Central memory CD4-positive, alpha-beta T cell (primary cell): ENCODE data around the gene AKAP14.
"Not testable (repeated sequence)": the region's sequence is repeated elsewhere in the genome, so short reads cannot be mapped to it uniquely, and the experiment has no call there.

ENCODE experiments used
- DNase-seq: peaks from one replicate; pipeline ENCODE4 v3.0.0; 2022
- total RNA-seq, 3 experiments: gene quantifications; one replicate each; lab custom pipeline; 2026; lab: John Stamatoyannopoulos, UW

Gene AKAP14
- total RNA-seq = 0 reads per million in 3 experiments

DNA sequence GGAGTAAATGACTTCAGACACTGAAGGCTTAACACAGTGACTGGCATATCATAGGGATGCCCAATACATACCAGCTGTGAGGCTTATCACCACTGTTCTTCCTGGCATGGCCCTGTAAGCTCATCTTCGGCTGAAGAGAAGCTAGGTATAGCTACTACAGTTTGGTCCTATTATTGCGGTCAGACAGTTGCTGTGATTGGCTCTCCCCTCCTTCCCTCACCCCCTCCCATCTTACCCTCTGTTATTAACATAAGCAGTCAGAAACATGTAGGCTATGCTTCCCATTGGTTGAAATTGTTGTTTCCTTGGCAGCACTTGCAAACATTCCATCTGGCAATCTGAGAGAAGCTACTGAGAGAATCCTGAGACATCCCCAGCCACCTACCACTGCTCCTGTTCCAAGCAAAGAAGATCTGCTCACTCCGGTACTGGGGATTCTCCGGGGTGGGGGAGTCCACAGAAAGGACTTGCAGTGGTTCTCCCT lies at the start of gene AKAP14:
AKAP14 (plus strand) TSS at position 51 of the 484 bp plus-strand sequence. CDS start 7,331 bp downstream, outside the sequence.
- DNase-seq = no peak

DNA sequence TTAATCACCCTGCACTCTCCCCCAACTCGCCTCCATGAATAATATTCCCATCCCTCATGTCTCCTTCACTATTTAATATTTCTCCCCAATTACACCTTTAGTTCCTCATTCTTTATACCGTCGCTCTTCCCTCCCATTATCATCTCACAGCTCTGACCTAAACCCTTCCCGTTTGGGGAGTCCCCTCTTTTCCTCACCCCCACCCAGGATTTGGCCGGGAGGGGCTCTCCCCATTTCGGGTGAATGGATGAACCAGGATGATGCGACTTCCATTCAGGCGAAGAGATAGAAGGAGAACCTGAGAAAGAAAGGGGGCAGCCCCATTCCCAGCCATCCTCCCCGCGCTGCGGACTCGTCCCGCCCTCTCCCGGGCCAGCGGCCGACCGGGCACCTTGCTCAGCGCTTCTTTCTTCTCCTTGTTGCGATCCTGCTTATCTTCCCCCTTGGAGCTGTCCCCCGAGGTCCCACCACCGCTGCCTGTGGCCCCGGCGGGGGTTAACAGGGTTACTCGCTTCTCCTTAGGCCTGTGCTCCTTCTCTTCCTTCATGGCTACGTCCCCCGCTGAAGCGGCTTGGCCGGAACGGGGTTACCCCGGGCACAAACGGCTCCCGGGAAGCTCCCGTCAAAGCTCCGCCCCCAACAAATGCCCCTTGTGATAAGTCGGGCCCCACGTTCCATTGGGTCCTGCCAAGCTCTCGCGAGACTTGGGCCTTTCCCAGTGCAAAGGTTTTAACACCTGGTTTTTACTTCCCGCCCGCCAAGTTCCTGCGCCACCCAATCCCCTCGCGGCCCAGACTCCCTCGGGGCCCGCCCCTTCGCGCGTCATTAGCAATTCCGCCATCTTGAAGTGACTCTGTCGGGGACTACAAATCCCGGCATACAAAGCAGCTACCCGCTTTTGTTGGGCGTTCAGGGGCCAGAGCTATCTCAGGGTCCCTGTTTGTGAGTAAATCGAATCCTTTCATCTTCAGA lies 43.0 kb upstream of the AKAP14 start, which contains the start of gene UPF3B:
UPF3B (minus strand) TSS at position 582 of the 972 bp plus-strand sequence; CDS start at position 547, 35 bp downstream.
- DNase-seq = peak; percentile 94

DNA sequence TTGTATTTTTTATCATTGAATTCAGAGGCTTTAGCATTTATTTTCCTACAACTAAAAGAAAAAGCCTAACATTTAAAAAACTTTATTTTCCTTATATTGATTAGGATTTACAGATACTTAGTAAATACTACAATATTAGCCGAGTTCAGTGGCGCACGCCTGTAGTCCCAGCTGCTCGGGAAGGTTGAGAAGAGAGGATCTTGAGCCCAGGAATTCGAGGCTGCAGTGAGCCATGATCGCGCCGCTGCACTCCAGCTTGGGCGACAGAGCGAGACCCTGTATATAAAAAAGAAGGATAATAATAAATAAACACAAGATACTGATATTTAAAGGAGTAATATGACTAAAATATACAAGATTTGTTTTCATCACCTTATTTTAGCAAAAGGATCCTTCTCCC lies 42.2 kb upstream of the AKAP14 start:
- no peak for DNase-seq

DNA sequence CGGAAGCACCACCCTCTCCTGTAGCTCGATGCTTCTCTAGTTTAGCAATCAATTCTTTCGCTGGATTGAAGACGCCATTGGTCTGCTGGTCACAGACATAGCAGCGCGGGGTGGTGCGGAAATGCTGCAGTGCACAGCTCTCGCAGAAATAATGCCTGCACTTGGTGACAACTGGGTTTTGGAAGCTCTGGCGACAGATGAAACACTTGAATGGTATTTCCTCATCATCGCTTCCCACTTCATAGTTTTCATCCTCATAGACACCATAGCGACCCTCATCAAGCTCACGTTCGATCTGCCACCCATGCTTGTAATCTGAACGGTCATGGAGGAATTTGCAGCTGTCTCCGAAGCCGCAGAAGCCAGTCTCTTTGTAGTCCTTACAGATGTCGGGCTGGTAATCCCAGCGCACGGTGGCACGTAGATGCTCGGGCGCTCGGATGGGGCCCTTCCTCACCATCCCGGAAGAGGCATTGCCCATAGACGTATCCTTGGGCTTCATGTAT lies 25.0 kb upstream of the AKAP14 start:
- DNase-seq = peak; percentile 31

DNA sequence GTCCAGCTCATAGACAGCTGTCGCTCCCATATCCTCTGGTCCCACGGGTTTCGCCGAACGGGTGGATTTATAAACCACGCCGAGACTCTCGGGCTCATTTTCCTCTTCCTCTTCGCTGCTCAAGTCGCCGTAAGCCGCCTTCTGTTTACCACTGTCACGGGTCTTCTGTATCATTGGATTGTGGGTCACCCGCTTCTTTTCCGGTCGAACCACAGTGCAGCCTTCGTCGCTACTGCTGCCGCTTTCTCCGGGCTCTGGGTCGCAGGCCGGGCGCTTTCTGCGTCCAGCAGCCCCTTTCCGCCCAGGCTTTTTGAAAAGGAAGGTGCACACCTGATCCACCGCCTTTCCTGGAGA lies 24.5 kb upstream of the AKAP14 start:
- DNase-seq = no peak

DNA sequence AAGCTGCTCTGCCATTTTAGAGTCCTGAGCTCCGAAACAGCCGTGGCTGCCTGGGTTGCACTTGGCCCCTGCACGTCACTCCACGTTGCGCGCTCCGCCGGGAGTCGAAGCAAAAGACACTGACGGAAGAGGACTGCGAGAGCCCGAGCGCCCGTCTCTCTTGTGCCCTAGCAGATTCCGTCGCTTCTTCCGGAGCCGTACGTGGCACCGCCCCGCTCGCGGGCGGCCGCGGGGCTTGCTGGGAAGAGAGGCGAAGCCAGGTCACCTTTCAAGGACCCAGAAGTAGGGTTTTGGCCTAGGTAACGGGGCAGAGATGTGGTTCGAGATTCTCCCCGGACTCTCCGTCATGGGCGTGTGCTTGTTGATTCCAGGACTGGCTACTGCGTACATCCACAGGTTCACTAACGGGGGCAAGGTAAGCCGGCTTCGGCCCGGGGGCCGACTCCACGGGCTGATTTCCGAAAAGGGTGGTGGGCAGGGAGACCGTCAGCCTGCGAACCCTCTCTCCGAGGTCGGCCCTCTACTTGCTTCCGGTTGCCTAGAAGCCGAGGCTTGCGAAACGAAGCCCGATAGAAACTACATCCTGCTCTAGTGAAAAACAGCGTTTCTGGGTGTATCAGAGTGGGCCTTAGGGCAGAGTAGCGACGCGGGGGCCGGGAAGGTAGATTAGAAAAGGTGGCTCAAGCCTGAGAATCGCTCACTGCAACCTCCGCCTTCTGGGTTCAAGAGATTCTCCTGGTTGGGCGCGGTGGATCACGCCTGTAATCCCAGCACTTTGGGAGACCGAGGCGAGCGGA lies 23.9 kb upstream of the AKAP14 start, which contains the start of the genes NDUFA1 and RNF113A:
NDUFA1 (plus strand) TSS at position 234 of the 797 bp plus-strand sequence; CDS start at position 314, 80 bp downstream.
RNF113A (minus strand) TSS at position 135 of the 797 bp plus-strand sequence; CDS start at position 15, 120 bp downstream.
- peak; percentile 88 for DNase-seq

DNA sequence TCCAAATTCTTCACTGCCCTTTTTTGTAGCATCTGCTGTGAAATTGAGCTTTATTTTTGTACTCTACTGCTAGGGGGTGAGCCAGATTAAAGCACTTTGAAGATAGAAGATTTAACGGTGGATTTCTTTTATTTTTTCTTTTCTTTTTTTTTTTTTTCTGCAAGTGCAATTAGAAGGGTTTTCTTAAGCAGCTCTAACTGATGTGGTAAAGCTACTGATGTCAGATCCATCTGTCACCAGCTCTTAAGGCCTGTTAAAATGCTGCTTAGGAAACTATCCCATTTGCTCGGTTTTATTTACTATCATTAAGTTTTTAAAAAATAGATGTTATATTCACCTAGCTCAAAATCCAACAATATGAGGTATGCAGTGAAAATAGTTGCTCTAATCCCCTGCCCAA lies 17.0 kb upstream of the AKAP14 start:
- no peak for DNase-seq

DNA sequence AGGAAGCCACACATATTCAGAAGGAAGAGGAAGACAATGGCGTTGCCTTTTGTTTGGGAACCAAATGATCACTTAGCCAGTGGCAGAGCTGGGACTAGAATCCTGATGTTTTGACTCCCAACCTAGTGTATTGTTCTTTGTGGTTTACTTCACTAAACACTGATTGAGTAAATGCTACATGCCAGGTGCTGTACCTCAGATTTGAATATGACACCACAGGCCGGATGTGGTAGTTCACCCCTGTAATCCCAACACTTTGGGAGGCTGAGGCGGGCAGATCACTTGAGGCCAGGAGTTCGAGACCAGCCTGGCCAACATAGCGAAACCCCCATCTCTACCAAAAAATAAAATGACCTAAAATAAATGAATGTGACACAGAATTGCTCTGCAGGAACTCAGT lies 15.6 kb upstream of the AKAP14 start:
- peak; percentile 17 for DNase-seq

DNA sequence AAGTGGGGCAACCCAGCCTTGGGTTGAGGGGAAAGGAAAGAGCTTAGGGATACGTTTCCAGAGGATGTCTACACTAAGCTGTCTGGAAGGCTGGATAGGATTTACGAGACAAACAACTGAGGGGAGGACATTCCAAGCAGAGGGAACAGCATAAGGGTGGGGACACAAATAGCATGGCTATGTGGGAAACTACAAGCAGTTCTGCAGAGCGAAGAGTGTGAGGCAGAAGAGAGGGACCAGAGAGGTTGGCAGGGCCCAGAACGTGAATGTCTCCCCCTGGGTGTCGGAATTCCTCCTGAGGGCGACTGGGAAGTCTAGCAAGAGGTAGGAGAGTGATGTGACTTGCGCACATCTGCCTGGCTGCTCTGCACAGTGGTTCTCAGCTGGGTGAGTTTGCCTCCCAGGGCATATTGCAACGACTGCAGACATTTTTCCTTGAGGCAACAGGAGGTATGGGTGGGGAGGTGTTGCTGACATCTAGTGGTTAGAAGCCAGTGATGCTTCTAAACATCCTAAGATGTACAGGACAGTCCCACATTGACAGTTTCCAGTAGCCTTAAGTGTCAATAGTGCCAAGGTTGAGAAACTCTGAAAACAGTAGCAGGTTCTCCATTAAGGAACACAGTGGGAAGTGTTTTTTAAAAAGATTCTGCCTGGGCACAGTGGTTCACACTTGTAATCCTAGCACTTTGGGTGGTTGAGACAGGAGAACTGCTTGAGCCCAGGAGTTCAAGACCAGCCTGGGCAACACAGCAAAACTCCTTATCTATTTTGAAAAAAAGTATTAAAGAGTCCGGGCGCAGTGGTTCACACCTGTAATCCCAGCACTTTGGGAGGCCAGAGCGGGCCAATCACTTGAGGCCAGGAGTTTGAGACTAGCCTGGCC lies 14.9 kb upstream of the AKAP14 start:
- DNase-seq = peak; percentile 36

DNA sequence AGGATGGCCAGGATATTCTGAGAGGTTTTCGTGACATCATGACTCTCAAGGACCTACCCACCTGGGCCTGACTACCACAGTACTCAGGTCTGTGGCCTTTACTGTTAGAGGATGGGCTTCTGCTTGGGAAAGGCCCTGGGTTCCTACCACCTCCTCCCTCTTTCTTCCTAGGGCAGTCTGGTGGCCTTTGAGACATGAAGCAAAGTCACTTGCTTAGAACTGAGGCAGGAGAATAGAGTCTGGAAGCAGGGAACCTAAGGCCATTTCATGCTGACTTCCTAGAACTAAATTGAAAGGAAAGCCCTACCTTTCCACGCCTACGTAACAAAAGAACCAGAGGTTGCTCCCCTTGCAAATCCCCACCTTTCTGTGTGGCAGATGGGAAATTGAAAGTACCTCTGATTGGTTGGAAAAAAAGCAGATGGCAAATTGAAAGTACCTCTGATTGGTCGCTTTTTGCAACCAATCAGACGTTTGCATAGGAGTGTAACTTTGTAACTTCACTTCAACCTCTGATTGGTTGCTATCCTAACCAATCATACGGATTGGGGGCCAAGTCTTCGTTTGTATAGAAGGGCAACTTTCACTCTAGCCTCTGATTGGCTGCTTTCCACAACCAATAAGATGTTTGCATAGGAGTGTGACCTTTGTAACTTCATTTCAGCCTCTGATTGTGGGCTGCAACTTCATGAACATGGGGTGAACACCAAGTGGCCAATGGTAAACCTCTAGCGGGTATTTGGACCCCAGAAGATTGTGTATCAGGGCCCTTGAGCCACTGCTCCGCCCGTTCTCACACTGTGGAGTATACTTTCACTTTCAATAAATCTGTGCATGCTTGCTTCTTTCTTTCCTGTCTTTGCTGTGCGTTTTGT lies 9.9 kb upstream of the AKAP14 start:
- DNase-seq = peak; percentile 50

DNA sequence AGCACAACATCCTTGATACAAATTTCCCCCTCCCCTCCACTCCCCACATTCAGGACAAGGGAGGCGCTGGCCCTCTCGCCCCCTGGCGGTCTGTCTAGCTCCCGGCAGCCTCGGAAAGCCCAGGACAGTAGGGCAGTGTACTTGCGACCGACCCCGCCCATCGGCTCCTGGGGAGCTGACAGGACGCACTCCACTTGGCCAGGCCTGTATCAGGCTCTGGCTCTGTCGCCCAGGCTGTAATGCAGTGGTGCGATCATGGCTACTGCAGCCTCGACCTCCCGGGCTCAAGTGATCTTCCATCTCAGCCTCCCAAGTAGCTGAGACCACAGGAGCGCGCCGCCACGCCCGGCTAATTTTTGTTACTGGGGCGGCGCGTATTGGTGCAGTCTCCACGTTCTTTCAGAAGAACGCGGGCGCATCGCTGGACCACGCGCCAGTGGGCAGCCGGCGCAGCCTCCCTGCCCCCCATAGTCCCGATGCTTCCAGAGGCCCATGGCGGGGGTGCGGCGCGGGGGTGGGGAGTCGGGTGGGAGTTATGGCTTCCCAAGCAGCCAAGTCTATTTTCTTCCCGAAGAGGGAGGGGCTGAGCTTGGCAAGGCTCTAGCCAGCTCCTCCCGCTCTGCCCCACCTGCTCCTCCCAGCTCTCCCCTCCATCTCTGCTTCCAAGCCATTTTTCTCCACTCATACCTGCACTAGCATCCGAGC lies 7.8 kb upstream of the AKAP14 start:
- peak; percentile 43 for DNase-seq

DNA sequence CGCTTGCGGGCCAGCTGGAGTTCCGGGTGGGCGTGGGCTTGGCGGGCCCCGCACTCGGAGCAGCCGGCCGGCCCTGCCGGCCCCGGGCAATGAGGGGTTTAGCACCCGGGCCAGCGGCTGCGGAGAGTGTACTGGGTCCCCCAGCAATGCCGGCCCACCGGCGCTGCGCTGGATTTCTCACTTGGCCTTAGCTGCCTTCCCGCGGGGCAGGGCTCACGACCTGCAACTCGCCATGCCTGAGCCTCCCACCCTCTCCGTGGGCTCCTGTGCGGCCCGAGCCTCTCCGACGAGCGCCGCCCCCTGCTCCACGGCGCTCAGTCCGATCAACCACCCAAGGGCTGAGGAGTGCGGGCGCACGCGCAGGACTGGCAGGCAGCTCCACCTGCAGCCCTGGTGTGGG lies 5.1 kb upstream of the AKAP14 start:
- DNase-seq = not testable (repeated sequence)

DNA sequence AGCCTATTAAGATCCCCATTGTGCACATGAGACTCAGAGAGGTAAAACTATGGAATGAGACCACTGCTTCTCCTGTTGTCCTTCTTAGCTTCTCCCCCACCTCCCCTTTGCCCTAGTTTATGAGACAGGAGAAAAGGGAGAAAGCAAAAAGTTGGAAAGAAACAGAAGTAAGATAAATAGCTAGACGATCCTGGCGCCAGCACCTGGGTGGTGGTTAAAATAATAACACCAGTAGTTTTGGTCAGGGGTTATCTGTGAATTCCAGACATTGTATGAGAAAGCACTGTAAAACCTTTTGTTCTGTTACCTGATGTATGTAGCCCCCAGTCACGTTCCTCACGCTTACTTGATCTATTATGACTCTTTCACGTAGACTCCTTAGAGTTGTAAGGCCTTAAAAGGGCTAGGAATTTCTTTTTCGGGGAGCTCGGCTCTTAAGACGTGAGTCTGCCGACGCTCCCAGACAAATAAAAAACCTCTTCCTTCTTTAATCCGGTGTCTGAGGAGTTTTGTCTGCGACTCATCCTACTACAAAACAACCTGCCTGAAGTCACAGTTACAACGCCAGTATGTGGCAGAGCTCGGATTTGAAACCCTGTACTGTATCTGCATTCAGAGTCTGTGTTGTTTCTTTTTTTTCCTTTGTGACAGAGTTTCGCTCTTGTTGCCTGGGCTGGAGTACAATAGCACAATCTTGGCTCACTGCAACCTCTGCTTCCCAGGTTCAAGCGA lies 3.6 kb upstream of the AKAP14 start:
- not testable (repeated sequence) for DNase-seq

DNA sequence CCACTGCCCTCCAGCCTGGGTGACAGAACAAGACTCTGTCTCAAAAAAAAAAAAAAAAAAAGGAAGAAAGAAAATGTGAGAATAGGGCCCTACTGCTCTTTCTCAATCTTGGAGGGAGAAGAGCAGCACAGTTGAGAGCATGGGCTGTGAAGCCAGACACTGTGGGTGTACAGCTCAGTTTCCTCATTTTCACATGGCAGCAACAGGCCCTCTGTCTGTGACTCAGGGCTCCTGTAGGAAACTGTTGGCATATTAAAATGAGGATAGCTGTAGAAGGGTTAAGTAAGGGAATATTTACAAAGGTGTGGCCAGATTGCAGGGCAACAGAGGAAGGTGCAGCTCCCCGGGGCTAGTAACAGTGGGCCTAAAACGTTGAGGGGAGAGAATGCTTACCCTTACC lies 3.4 kb downstream of the AKAP14 start:
- no peak for DNase-seq

DNA sequence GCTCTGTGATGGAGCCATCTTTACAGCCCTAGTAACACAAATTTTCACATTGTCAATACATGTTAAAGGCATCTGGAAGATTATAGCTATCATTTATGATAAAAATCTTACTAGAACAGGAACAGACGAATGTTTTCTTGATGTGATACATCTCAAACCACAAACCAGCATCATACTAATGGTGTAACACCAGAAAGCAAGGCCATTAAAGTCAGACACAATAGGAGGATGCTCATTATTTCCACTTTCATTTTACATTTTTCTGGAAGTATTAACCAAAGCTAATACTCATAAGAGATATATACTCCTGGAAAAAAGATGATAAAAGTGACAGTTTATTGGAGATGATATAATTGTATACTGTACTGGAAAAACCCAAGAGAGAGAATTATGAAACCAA lies 5.3 kb downstream of the AKAP14 start:
- no peak for DNase-seq

DNA sequence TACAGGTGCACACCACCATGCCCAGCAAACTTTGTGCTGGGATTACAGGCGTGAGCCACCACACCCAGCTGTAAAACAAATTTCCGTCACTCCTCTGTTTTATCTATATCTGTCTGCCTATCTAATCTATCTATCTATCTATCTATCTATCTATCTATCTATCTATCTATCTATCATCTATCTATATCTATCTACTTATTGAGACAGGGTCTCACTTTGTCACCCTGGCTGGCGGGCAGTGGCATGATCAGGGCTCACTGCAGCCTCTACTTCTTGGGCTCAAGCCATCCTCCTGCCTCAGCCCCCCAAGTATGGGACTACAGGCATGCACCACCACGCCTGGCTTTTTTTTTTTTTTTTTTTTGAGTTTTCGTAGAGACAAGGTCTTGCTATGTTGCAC lies 20.6 kb downstream of the AKAP14 start:
- no peak for DNase-seq

DNA sequence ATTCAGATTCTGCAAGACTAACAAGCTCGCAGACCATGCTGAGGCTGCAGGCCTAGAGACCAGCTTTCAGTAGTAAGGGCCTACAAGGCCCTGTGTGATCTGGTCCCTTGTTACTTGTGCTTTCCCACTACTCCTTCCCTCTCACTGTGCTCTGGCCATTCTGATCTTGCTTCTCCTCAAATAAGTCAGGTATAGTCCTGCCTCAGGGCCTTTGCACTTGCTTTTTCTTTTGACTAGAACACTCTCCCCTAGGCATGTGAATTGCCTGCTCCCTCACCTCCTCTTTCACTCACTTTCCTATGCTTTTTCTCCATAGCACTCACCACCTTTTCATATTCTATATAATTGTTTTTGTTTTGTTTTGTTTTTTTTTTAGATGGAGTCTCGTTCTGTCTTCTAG lies 22.2 kb downstream of the AKAP14 start:
- DNase-seq = no peak

DNA sequence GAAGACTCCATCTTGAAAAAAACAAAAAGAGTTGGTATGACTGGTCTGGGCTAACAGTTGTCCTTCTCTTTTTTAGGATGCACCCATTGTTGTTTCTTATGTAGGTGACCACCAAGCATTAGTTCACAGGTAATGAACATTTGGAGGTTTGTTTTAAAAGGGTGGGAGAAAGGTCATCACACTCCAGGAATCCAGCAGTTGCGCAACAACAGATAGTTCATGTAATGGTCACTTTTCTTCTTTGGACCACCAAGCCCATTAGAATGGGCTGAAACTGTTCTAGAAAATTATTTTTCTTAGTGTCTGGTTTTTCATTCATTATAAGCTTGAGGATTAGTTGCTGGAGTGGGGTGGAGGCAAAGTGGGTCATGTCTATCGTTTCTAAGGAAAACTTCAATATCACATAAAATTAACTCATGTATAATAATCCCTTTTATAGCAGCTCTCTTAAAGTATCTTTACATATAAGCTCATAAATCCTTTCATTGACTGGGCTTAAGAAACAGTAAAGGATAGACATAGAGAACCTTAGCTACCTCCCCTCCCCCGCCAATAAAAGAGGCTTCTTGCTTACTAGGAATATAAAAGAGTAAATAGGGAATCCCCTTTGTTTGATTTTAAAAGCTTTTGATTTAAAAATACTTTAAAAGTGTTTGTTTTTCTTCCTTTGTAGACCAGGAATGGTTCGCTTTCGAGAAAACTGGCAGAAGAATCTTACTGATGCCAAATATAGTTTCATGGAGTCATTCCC lies 24.3 kb downstream of the AKAP14 start:
- DNase-seq = no peak

DNA sequence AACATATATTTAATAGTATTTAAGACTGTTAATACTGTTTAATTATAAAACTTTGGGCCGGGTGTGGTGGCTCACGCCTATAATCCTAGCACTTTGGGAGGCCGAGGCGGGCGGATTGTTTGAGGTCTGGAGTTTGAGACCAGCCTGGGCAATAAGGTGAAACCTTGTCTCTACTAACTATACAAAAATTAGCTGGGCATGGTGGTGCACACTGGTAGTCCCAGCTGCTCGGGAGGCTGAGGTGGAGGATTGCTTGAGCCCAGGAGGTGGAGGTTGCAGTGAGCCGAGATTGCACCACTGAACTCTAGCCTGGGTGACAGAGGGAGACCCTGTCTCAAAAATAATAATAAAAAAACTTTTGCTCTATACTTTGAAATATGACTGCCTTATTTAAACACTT lies 26.7 kb downstream of the AKAP14 start:
- DNase-seq = not testable (repeated sequence)
